Fibroblast of skin of left quadriceps (primary cell): ENCODE measurements around the gene COBL.

ENCODE experiments used
- DNase-seq, 2 experiments: peaks; one replicate each; pipeline ENCODE4 v3.0.0-alpha.2; 2013; ENCODE audit warnings: low read depth in 2 of 2

Gene COBL

DNA sequence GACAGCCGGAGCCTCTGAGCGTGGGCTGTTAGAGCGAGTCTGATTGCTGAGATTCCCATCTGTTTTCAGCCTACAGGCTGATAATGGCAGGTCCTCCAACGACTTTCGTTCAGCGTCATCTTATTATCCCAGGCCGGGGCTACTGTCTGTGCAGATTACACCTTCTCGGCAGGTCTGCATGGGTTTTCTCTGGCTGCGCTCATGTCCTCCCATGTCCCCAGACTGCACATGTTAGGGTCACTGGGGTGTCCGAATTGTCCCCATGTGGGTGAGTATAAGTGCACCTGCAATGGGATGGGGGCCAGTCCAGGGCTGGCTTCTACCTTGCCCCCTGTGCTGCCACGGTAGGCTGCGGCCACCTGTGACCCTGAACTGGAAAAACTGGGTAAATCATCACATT lies 257.8 kb downstream of the COBL start:
- no peak for DNase-seq

DNA sequence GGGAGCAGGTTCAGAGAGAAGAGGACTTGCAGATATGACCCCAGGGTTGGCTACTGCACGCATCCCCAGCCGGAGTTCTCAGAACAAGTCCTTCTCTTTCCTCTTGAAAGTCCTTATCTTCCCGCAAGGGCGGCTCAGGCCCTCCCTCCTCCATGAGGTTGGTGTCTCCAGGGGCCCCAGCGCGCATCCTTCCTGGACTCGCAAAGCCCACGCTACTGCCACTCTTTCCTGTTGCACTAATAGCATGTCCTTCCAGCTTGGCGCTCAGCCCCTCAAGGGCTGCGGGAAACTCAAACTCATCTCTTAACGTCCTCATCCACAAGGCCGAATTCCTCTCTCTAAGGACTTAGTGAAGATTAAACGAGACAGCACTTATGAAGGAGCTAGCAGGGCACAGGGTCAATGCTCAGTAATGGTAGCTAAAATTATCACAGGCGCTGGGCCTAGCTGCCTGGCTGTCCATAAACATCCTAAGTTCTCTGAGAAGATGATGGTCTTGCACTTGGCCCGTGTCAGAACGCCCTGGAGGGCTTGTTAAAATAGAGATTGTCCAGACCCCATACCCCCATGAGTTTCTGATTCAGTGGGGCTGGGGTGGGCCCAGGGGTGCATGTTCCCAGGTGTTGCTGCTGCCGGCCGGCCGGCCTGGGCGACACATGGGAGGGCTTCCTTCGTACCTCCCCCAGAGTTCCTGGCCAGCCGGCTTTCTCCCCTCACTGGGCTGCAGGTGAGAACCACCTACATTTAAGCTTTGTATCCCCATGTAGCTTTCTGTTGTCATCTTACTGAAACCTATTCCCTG lies 261.4 kb downstream of the COBL start:
- no peak for DNase-seq

DNA sequence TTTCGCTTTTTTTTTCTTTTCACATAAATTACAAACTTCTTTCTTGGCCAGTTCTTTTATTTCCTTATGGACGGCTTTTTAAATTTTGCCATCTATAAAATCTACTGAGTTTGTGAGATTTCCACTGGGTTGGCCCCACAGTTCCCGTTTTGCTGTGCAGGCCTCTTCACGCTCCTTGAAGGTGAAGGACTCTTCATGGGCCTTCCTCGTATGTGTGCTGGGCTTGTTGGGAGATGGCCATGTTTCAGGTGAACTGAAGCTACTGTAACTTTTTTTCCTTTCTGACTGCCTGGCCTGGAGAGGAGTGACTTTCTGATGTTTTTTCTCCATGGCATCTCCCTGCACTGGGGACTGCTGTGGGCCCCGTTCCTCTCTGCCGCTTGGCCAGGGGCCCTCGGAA lies 262.4 kb downstream of the COBL start:
- no peak for DNase-seq

DNA sequence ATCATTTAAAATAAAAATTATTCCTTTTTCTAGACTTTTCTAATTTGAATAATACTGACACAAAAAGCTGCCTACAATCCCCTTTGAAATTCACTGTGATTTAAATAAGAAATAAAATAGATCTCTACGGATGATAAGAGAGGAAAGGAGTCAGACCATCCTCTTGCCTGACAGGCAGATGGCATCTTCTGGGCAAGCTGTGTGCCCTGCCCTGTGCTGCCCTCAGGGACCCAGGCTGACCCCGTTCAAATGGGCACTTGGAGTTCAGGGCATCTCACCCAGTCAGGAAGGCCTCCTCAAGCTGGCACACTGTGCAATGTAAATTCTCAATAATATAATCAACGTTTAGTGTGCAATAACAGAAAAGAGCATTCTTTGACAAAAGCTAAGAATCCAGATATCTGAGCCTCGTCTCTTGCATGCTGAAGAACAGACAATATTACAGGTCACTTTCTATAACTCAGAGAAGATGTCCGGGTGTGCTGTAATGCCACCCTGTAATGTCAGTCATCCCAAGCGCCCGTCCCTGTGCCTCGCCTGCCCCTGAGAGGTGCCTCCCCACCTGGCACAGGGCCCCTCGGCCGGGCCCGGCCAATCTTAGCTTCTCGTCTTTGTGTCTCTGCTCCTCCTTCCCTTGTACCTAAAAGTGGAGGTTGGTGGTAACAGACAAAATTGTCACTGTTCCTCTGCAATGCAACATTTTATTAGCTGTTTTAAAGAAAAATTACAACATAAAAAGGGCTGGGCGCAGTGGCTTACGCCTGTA lies 263.3 kb downstream of the COBL start:
- DNase-seq = no peak

DNA sequence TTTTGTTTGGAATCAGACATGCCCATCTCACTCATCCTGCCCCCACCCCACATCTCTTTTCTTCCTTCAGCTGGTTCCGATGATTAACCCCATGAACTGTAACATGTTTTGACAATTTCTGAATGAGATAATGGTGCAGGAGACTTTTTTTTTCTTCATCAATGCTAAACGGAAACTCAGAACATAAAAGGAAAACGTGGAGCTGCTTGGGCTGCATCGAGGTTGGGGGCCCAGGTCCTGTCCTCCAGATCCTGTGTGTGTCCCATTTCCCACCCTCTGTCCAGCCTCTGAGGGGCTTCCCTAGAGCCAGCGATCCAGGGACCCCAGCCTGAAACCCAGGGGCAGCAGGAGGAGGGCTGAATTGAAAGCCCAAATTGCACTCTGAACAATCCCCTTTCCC lies 270.1 kb downstream of the COBL start:
- no peak for DNase-seq

DNA sequence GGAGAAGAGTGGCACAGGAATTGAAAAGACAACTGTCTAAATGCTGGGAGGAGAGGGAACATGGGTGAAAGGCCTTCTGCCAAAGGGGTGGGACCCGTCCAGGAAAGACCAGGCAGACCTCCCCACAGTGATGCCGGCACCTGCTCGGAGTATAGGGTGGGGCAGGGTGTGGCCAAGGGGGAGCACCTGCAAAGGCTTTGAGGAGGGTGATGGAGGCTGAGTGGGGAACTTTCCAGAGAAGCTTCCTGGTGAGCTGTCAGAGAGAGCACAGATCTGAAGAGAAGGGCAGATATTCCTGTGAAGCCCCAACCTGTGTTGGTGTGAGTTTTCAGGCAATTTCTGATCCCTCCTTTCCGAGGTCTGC lies 270.5 kb downstream of the COBL start:
- DNase-seq = no peak

DNA sequence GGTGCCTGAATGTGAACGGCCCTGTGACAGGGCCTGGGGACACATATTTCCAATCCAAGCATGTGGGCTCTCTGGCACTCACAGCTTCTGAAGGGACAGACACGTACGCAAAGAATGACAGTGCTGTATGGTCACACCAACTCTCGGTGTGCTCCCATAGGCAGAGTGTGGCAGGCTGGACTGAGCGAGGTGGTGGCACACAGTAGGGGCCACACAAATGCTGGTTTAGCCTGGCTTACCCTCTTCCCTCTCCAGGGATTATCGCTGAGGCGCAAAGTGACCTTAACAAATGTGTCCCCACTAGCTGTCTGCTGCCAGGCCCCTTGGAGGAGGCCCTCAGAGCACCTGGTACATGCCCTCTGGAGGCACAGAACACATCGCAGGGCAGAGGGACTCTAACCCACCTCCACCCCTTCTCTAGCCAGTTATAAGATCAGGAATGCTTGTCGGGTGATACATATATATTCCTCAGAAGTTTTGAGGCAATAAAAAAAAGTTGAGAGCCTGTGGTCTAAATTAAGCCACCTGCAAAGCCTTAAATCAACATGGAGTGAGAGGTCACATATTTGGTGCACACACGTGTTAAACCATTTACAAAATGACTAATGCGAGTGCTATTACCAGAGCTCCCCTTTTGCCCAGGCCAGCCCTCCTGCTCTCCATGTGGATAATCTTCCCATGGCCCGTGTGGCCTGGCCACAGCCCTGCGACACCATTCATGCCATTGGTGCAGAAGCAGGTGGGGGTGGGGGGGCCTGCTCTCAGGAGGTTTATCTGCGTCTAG lies 271.1 kb downstream of the COBL start:
- peak in 1 of 2 experiments; percentile 49 for DNase-seq

GRCh38 chr7:51043461-51043860 lies 273.1 kb downstream of the COBL start:
- no peak for DNase-seq

GRCh38 chr7:51040787-51041186 lies 275.8 kb downstream of the COBL start:
- peak; percentile 82 to 84 for DNase-seq

- DNase-seq = no peak
These were observed 278.0 kb downstream of the COBL start for GRCh38 chr7:51038573-51038972.

GRCh38 chr7:51035716-51036115 lies 280.9 kb downstream of the COBL start:
- DNase-seq = no peak

DNA sequence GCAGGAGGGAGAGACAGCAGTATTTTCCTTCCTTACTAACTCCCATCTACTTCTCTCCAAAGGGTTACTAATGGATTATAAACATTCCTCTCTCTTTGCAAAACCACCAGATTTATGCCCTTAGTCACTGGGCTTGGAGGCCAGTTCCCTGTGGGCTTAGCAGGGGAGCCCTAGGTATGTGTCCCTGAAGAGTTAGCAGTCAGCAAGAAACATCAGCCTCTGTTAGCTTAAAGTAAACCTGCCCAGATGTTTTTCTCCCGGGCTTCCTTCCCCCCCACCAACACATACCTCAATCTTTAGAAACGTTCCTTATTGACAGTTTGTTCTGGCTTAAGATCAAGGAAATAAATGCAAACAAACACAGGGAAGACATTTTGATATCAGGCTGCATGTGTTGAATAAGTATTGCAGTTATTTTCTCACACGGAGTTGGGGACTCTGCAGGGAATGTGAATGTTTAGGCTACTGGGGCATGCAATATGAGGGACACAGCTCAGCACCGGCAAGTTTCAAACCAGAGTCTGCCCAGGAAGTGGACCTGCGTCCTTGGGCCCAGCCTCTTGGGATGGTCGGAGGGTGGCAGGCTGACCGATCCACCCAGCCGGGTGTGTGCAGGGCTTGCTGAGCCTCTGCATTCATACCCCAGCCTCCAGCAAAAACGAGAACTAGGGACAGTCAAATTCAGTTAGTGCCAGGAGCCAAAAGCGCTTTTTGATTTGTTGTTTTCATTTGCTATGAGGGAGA lies 281.9 kb downstream of the COBL start:
- DNase-seq = peak; percentile 74 to 75

- no peak for DNase-seq
These were observed 282.7 kb downstream of the COBL start for GRCh38 chr7:51033727-51034520.

DNA sequence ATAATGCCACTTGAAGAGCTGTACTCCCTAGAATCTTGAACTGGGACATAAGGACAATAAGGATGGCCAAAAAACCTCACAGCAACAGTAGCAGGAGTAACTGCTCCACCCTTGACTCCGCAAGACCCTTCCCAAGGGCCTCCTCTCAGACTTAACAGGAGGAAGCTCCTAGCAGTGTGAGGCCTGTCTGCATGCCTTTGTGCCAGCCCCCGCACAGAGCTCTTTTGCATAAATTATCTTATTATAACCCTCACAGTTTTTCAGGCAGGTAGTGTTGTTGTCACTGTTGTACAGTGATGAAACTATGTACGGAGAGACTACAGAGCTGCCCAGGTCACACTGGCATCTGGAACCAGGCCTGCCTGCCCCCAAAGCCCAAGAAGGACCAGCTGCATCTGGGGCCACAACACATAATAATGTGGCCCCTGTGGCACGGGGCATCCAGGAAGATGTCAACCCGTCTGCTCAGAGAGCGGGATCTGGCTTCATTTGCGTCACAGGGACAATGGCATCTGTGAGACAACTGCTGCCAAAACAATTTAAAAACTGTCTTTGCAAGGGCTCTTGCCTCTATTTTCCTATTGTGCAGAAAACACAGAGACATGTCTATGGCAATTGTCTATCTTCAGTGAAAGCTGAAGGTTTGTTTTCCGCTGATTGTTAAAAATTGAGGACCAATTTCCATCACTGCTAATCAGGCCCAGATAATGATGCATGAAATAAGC lies 284.7 kb downstream of the COBL start:
- no peak for DNase-seq

- no peak for DNase-seq
These were observed 285.4 kb downstream of the COBL start for GRCh38 chr7:51031216-51031615.

DNA sequence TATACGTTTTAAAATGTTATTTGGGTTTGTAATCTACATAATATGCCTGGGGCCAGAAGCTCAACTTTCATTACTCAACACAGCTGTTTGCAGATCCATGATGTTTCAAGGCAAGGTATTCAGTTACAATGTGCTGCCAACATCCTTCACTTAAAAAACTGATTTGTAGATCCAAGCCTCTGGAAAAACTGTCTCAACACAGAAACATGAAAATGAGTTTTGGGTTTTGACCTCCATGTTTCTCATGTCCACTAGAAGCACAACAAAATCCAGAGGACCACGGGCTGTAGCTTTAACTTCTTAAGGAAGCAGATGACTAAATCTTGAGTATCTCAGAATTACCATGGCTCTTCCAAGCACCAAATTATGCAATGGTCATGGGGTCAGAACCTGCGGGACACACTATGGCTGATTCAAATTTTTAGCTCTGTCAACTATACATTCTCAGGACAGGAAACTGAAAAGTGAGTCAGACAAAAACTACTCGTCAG lies 286.9 kb downstream of the COBL start:
- peak; percentile 61 for DNase-seq

DNA sequence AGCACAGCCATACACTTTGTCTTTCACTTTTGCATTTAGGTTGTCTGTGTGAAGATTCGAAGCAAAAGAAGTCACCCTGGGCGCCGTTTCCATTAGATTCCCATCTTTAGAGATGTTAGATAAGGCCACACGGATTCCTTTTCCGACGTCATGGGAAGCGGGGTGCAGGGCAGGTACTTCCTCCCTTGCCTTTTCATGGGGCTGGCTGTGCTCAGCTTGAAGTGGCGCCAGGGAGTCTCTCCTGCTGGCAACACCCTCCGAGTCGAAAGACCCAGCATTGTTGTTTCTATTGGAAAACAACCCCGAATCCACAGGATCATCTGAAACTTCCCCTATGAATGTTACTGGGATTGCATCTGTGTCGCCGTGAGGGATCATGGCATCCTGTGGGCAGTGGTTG lies 287.5 kb downstream of the COBL start:
- DNase-seq = no peak

- DNase-seq = no peak
These were observed 288.4 kb downstream of the COBL start for GRCh38 chr7:51027935-51028830.
